OCI-LY7 (cell line): Measurements from ENCODE around the gene SECTM1. TPM values are rescaled to one million over a fixed set of nuclear protein-coding genes. Genes with fewer than 3 reads are reported as not detected.
"Not testable (repeated sequence)": the region's sequence is repeated elsewhere in the genome, so short reads cannot be mapped to it uniquely, and the experiment has no call there.

Experiments used
- BruUV-seq: library from RNA; stranded (reverse); fragments of 400-500 nt; replicated peaks from 2 replicates; lab custom pipeline; 2021; lab: Mats Ljungman, UMichigan
- CTCF ChIA-PET: fragments of 300-600 bp; sonication (Branson Sonifier 250); formaldehyde crosslinking; loops from one replicate; lab custom pipeline; 2022; ENCODE audit warnings: antibody characterized with exemption; ENCODE audit not compliant: unreplicated experiment; lab: Charles Lee
- POLR2A ChIA-PET: fragments of 300-600 bp; sonication (Branson Sonifier 250); formaldehyde crosslinking; loops from one replicate; lab custom pipeline; 2022; ENCODE audit warnings: antibody characterized with exemption; lab: Charles Lee
- DNase-seq: peaks from one replicate; pipeline ENCODE4 v3.0.0-alpha.2; 2015; ENCODE audit warnings: low spot score
- H2AFZ ChIP-seq: fragments of 200-600 bp; sonication (generic), shearing (Covaris generic); 2 replicates; pipeline ENCODE4 v1.6.1; 2014; ENCODE audit warnings: mild to moderate bottlenecking, antibody characterized with exemption, low read length, moderate library complexity
- H3K27ac ChIP-seq: fragments of 200-600 bp; sonication (generic); 2 replicates; pipeline ENCODE4 v1.5.1; 2014; ENCODE audit warnings: mixed run types, low read depth, mild to moderate bottlenecking, moderate library complexity, low read length, inconsistent platforms; ENCODE audit not compliant: poor library complexity, severe bottlenecking
- H3K36me3 ChIP-seq: fragments of 200-600 bp; sonication (generic); 2 replicates; pipeline ENCODE4 v1.6.1; 2014; ENCODE audit warnings: mild to moderate bottlenecking, antibody characterized with exemption, low read length, moderate library complexity, mixed read lengths; ENCODE audit not compliant: insufficient read depth
- H3K4me1 ChIP-seq: fragments of 200-600 bp; sonication (generic); 2 replicates; pipeline ENCODE4 v1.5.1; 2014; ENCODE audit warnings: mild to moderate bottlenecking, low read length; ENCODE audit not compliant: insufficient read depth, poor library complexity, severe bottlenecking
- H3K4me2 ChIP-seq: fragments of 200-600 bp; sonication (generic); 2 replicates; pipeline ENCODE4 v1.6.1; 2014; ENCODE audit warnings: mild to moderate bottlenecking, low read length
- H3K4me3 ChIP-seq: fragments of 200-600 bp; sonication (generic); 2 replicates; pipeline ENCODE4 v1.5.1; 2014; ENCODE audit warnings: mild to moderate bottlenecking, low read depth, low read length; ENCODE audit not compliant: poor library complexity, severe bottlenecking
- H3K79me2 ChIP-seq: fragments of 200-600 bp; sonication (generic); 2 replicates; pipeline ENCODE4 v1.6.1; 2016; ENCODE audit warnings: low read depth, mild to moderate bottlenecking, low read length, moderate library complexity, mixed read lengths; ENCODE audit not compliant: insufficient read depth
- H3K9me2 ChIP-seq: fragments of 200-600 bp; sonication (generic); 2 replicates; pipeline ENCODE4 v1.6.1; 2016; ENCODE audit warnings: mild to moderate bottlenecking, low read length, mixed read lengths; ENCODE audit not compliant: insufficient read depth
- H3K9me3 ChIP-seq: fragments of 200-600 bp; sonication (generic); 2 replicates; pipeline ENCODE4 v1.6.1; 2014; ENCODE audit warnings: mild to moderate bottlenecking, mixed run types, low read length, mixed read lengths
- H4K20me1 ChIP-seq: fragments of 200-600 bp; sonication (generic); 2 replicates; pipeline ENCODE4 v1.6.1; 2014; ENCODE audit warnings: mild to moderate bottlenecking, antibody characterized with exemption, low read length, moderate library complexity, mixed read lengths; ENCODE audit not compliant: insufficient read depth
- CTCF ChIP-seq: fragments of 200-600 bp; sonication (generic); conservative IDR thresholded peaks from 2 replicates; pipeline ENCODE4 v1.5.1; 2014; ENCODE audit warnings: mild to moderate bottlenecking, antibody characterized with exemption, low read length, moderate library complexity, mixed read lengths
- EZH2phosphoT487 ChIP-seq: fragments of 200-600 bp; sonication (generic); IDR thresholded peaks from 2 replicates; pipeline ENCODE4 v1.6.1; 2018; ENCODE audit warnings: low read depth, borderline replicate concordance, mild to moderate bottlenecking, mixed run types, antibody characterized with exemption, low read length, moderate library complexity, mixed read lengths
- intact Hi-C: fragments of 100-400 bp; cut with micrococcal nuclease; formaldehyde crosslinking; loops from one replicate; pipeline ENCODE4 v1.10.0; 2022; ENCODE audit not compliant: unreplicated experiment
- total RNA-seq, 2 experiments: library from RNA; depleted of rRNA in 1 of 2; stranded (reverse); fragments of >200 nt in 1 of 2; shearing (Covaris generic) in 1 of 2; gene quantifications; 2 replicates each; pipeline ENCODE4 v1.2.3, GENCODE V29; 2014 to 2022

The SECTM1 gene
- total RNA-seq, 2 experiments from 2014 or later = not detected

- DNase-seq = no peak
- no peaks in the 10 kb centered on the region for H4K20me1 ChIP-seq
- H3K4me3 ChIP-seq = no peak overlapping the region
- ChIA-PET POLR2A (interaction anchor here (0.7 kb wide), 1 partner anchor 12 kb away, joined by 8 read pairs; no protein-coding TSS in a partner anchor), CTCF (interaction anchor here (0.5 kb wide), 1 partner anchor 983 kb away, joined by 3 read pairs; the partner anchor contains the start of gene BAHCC1)
- peaks cover 8% of the 10 kb centered on the region for H3K4me1 ChIP-seq
- H2AFZ ChIP-seq = no peak overlapping the region
- TF ChIP-seq CTCF (no peak), EZH2phosphoT487 (no peak)
- H3K36me3 ChIP-seq = no peaks in the 10 kb centered on the region
- H3K9me2 ChIP-seq = no peaks in the 10 kb centered on the region
- BruUV-seq = no TSS peak
- H3K9me3 ChIP-seq = no peaks in the 10 kb centered on the region
- H3K79me2 ChIP-seq = no peaks in the 10 kb centered on the region
- H3K27ac ChIP-seq = no peak overlapping the region
- intact Hi-C loops = no loop called here
- H3K4me2 ChIP-seq = no peak overlapping the region
Observed at GRCh38 chr17:82377924-82378740, 44.6 kb upstream of the SECTM1 start.

- DNase-seq, H4K20me1 ChIP-seq, H3K9me3 ChIP-seq, H3K27ac ChIP-seq, H3K9me2 ChIP-seq, CTCF ChIA-PET, H2AFZ ChIP-seq, H3K36me3 ChIP-seq, H3K4me2 ChIP-seq, BruUV-seq, H3K79me2 ChIP-seq, H3K4me3 ChIP-seq, intact Hi-C loops: not testable (repeated sequence)
- H3K4me1 ChIP-seq = peaks cover 15% of the 10 kb centered on the region
- POLR2A ChIA-PET = interaction anchor here (0.7 kb wide), 1 partner anchor 11 kb away, joined by 8 read pairs; no protein-coding TSS in a partner anchor
Observed at GRCh38 chr17:82377294-82377693, 43.7 kb upstream of the SECTM1 start.

GRCh38 chr17:82376042-82376730 is 42.6 kb upstream of the SECTM1 start:
- no peak overlapping the region for H3K4me3 ChIP-seq
- no peak overlapping the region for H3K4me2 ChIP-seq
- DNase-seq = no peak
- no peaks in the 10 kb centered on the region for H3K9me2 ChIP-seq
- H3K27ac ChIP-seq = no peak overlapping the region
- ChIA-PET CTCF (no interaction called here), POLR2A (no interaction called here)
- no peak overlapping the region for H2AFZ ChIP-seq
- H3K36me3 ChIP-seq = no peaks in the 10 kb centered on the region
- H3K79me2 ChIP-seq = no peaks in the 10 kb centered on the region
- intact Hi-C loops = no loop called here
- no peak for TF ChIP-seq EZH2phosphoT487
- no peak for TF ChIP-seq CTCF
- H3K4me1 ChIP-seq = peaks cover 17% of the 10 kb centered on the region
- H4K20me1 ChIP-seq = no peaks in the 10 kb centered on the region
- H3K9me3 ChIP-seq = no peaks in the 10 kb centered on the region
- no TSS peak for BruUV-seq
